ENCODE measurements around the gene THRB.

The THRB gene

DNA sequence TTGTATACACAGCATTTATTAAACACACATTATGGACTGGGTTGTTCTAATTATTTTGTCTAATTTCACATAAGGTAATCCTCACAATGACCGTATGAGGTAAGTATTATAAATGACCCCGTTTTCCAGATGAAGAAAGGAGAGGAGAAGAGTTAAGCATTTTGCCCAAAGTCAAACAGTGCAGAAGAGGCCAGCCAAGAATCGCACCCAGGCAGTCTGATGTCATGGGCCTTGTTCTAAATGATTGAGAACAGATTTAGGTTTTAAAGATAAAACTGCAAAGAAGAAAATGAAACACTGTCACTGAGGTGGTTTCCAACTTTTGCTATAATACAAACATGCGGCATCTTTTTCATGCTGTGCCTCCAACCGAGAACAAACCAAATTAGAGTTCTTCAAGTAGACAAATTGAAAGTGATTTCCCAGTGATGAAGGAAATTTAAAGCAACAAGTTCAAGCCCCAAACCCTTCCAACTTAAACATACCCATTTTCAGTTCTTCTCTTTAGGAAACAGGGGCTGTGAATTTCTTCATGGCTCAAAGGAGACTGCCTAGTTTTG, 155.3 kb downstream of the THRB start:
- no peak overlapping the region for H3K4me3 ChIP-seq (replicated peaks; ENCODE audit: low read depth, low read length)
- TF ChIP-seq, protein P1, sequence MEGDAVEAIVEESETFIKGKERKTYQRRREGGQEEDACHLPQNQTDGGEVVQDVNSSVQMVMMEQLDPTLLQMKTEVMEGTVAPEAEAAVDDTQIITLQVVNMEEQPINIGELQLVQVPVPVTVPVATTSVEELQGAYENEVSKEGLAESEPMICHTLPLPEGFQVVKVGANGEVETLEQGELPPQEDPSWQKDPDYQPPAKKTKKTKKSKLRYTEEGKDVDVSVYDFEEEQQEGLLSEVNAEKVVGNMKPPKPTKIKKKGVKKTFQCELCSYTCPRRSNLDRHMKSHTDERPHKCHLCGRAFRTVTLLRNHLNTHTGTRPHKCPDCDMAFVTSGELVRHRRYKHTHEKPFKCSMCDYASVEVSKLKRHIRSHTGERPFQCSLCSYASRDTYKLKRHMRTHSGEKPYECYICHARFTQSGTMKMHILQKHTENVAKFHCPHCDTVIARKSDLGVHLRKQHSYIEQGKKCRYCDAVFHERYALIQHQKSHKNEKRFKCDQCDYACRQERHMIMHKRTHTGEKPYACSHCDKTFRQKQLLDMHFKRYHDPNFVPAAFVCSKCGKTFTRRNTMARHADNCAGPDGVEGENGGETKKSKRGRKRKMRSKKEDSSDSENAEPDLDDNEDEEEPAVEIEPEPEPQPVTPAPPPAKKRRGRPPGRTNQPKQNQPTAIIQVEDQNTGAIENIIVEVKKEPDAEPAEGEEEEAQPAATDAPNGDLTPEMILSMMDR (IDR thresholded peaks at IDR 0.05; ENCODE audit: low read depth, low read length, missing control alignments) = no peak

DNA sequence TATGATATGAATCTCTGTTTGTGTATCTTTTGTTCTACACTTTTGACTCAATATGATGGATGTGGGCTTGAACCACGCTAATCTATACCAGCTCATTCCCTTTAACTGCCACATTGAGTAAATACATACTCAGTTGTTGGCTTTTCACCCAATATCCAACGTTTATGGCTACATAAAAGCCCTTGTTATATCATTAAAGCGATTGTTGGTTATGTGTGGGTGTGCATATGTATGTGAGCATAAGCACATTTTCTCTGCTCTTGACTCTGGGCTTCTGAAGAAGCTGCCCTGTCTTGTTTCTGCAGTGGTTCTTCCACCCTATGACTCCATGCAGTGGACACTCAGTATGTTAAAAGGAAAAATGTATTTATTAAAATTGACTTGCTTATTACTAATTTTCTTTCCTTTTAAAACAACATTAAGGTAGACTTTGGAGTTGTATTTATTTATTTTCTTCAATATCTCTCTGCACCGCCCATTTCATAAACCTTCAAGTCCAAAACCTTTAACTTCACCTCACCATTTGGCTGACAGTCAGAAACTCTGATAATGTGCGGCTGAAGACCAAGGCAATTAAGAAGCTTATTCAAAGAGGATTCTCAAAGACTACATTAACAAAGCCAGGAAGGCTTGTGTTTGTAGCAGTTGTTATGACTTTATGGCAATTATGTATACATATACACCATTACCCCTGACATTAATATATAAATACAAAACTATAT, 156.1 kb downstream of the THRB start:
- no peak for DNase-seq (ENCODE audit: extremely low read depth, low read depth)
- TF ChIP-seq, protein P1 (IDR thresholded peaks at IDR 0.05; ENCODE audit: low read depth, low read length, missing control alignments) = no peak
- H3K4me3 ChIP-seq (replicated peaks; ENCODE audit: low read depth, low read length) = no peak overlapping the region

More for the DNA sequence above, 155.3 kb downstream of the THRB start:
- no peak for DNase-seq (ENCODE audit: extremely low read depth, low read depth)

DNA sequence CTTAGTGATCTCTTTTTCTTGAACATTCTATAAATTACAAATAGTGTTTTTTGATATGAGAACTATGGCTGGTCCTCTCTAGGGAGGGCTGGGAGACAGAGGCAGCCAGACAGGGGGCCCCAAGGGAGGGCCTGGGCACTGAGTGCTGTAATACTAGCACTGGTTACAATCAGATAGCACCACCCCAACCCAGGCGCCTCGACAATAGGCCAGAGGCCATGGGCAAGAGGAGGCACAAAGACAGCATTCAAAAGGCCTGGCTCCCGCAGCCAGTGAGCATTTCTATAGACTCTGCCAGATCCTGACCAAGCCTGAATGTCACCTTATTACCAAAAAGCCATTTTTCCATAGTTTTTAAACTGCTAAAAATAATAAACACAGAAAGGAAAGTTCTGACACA, 158.5 kb downstream of the THRB start:
- TF ChIP-seq, protein P1 (IDR thresholded peaks at IDR 0.05; ENCODE audit: low read depth, low read length, missing control alignments) = no peak
- H3K4me3 ChIP-seq (replicated peaks; ENCODE audit: low read depth, low read length) = no peak overlapping the region
- DNase-seq (ENCODE audit: extremely low read depth, low read depth) = no peak

DNA sequence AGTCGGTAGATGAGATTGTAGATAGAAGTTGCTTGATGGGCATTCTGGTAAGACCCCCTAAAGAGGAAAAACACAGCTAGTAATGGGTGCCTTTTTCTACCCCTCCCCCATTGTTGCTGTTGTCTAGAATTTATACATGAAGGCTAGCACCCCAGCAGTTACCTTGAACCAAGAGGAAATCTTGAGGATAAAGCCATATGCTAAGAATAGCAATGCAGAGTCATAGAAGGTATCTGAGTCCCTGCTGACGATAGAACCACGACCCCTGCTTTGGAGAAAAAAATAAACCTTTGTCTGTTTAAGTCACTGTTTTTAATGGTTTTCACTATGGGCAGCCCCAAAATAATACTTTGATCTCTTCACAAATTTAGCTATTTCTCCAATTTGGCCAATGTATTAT, 162.6 kb downstream of the THRB start:
- DNase-seq (ENCODE audit: extremely low read depth, low read depth) = no peak
- TF ChIP-seq, protein P1 (IDR thresholded peaks at IDR 0.05; ENCODE audit: low read depth, low read length, missing control alignments) = no peak
- no peak overlapping the region for H3K4me3 ChIP-seq (replicated peaks; ENCODE audit: low read depth, low read length)

DNA sequence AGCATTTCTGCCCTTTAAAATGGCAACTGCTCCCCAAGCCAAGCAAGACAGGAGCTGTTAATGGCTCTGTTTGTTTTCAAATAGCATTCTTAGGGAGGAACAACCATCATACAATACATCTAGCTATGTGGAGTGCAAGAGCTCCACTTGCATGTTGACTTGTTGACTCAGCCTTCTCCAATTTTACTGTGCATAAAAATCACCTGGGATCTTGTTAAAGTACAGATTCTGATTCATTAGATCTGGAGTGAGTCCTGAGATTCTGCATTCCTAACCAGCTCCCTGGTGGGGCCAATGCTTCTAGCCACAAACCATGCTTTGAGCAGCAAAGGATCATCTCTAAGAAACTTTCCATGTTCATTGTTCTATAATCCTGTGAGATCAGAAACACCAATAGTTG, 171.4 kb downstream of the THRB start:
- no peak overlapping the region for H3K4me3 ChIP-seq (replicated peaks; ENCODE audit: low read depth, low read length)
- TF ChIP-seq, protein P1 (IDR thresholded peaks at IDR 0.05; ENCODE audit: low read depth, low read length, missing control alignments) = no peak
- DNase-seq (ENCODE audit: extremely low read depth, low read depth) = no peak

DNA sequence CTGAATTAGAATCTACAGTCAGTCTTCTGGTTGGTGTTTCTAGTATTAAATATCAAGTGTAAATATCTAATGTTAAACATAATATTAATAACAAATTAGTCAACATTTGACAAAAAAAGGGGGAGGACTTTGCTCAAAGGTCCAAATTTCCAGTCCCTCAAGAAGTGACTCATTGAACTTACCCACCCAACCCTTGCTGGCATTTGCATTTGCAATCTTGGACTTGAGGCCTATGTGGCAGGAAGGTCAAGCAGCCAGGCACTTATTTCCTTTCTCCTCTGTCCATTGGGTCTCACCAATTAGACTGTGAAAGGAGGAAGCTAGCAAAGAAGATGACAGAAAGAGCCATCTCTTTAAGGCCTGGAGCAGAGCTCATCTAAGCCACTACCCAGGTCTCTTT, 174.0 kb downstream of the THRB start:
- TF ChIP-seq, protein P1 (IDR thresholded peaks at IDR 0.05; ENCODE audit: low read depth, low read length, missing control alignments) = no peak
- no peak for DNase-seq (ENCODE audit: extremely low read depth, low read depth)
- no peak overlapping the region for H3K4me3 ChIP-seq (replicated peaks; ENCODE audit: low read depth, low read length)
